ENCODE data around the gene NPL.

NPL gene

GRCh38 chr1:182789138-182790076, at the start of gene NPL:
TSS of gene NPL (plus strand) at chr1:182789773. CDS start at chr1:182794372, 4,599 bp downstream.
- peak within 1 kb of the TSS; percentile 62 for H3K4me3 ChIP-seq (ENCODE audit: control insufficient read depth, low read depth, low read length)
- peak; percentile 62 for DNase-seq (ENCODE audit: low read depth)

GRCh38 chr1:182740120-182740519, 49.5 kb upstream of the NPL start:
- no peak for TF ChIP-seq CTCF (conservative IDR thresholded peaks at IDR 0.05; ENCODE audit: control insufficient read depth, insufficient read depth, low read depth, low read length)
- no peak for DNase-seq (ENCODE audit: low read depth)
- no peak overlapping the region for H3K4me3 ChIP-seq (ENCODE audit: control insufficient read depth, low read depth, low read length)

More at GRCh38 chr1:182789138-182790076, at the start of gene NPL:
- TF ChIP-seq CTCF (conservative IDR thresholded peaks at IDR 0.05; ENCODE audit: control insufficient read depth, insufficient read depth, low read depth, low read length): no peak

- H3K4me3 ChIP-seq (ENCODE audit: control insufficient read depth, low read depth, low read length): no peak overlapping the region
- DNase-seq (ENCODE audit: low read depth): no peak
- no peak for TF ChIP-seq CTCF (conservative IDR thresholded peaks at IDR 0.05; ENCODE audit: control insufficient read depth, insufficient read depth, low read depth, low read length)
Observed at GRCh38 chr1:182742780-182743179, 46.8 kb upstream of the NPL start.

- no peak for TF ChIP-seq CTCF (conservative IDR thresholded peaks at IDR 0.05; ENCODE audit: control insufficient read depth, insufficient read depth, low read depth, low read length)
- peak; percentile 61 for DNase-seq (ENCODE audit: low read depth)
- H3K4me3 ChIP-seq (ENCODE audit: control insufficient read depth, low read depth, low read length): no peak overlapping the region
Observed at GRCh38 chr1:182752077-182752988, 37.2 kb upstream of the NPL start.

- TF ChIP-seq CTCF (conservative IDR thresholded peaks at IDR 0.05; ENCODE audit: control insufficient read depth, insufficient read depth, low read depth, low read length): no peak
- DNase-seq (ENCODE audit: low read depth): no peak
- H3K4me3 ChIP-seq (ENCODE audit: control insufficient read depth, low read depth, low read length): no peak overlapping the region
Observed at GRCh38 chr1:182754087-182754486, 35.5 kb upstream of the NPL start.

GRCh38 chr1:182754543-182755314, 34.8 kb upstream of the NPL start:
- H3K4me3 ChIP-seq (ENCODE audit: control insufficient read depth, low read depth, low read length): no peak overlapping the region
- TF ChIP-seq CTCF (conservative IDR thresholded peaks at IDR 0.05; ENCODE audit: control insufficient read depth, insufficient read depth, low read depth, low read length): no peak

More at GRCh38 chr1:182754543-182755314, 34.8 kb upstream of the NPL start:
- no peak for DNase-seq (ENCODE audit: low read depth)

Data from fibroblast of mammary gland (primary cell).